Lower lobe of right lung (tissue), 2 donors: ENCODE results near the gene CRISP1. TPM values are rescaled to one million over a fixed set of nuclear protein-coding genes. Genes with fewer than 3 reads are reported as not detected.

Source experiments
- ATAC-seq, 2 donors: fragments of 200-7000 bp; cut with Tn5 transposase; one replicate each; pipeline ENCODE4 v1.9.1; 2020 to 2022; ENCODE audit warnings: mild to moderate bottlenecking in 2 of 2, moderate library complexity in 2 of 2
- DNase-seq: peaks from one replicate; pipeline ENCODE4 v3.0.0-alpha.2; 2020
- H3K27ac ChIP-seq: fragments of 200-600 bp; one replicate; pipeline ENCODE4 v1.8.0; 2022
- H3K27me3 ChIP-seq: fragments of 200-600 bp; one replicate; pipeline ENCODE4 v1.8.0; 2022; ENCODE audit warnings: low read depth
- H3K36me3 ChIP-seq: fragments of 200-600 bp; one replicate; pipeline ENCODE4 v1.8.0; 2022; ENCODE audit warnings: mild to moderate bottlenecking
- H3K4me1 ChIP-seq: fragments of 200-600 bp; one replicate; pipeline ENCODE4 v1.8.0; 2022
- H3K4me3 ChIP-seq: fragments of 200-600 bp; one replicate; pipeline ENCODE4 v1.8.0; 2022; ENCODE audit warnings: mild to moderate bottlenecking
- H3K9me3 ChIP-seq: fragments of 200-600 bp; one replicate; pipeline ENCODE4 v1.8.0; 2022
- CTCF ChIP-seq: fragments of 200-600 bp; IDR thresholded peaks from one replicate; pipeline ENCODE4 v1.8.0; 2022; ENCODE audit warnings: antibody characterized with exemption, mild to moderate bottlenecking
- intact Hi-C: fragments of 100-400 bp; cut with DNase I; formaldehyde crosslinking; loops from one replicate; pipeline ENCODE4 v1.11.0; 2022
- long read RNA-seq: library from polyadenylated mRNA; unstranded; transcript quantifications from one replicate; pipeline ENCODE4 v2.0.0, GENCODE V29; 2021
- total RNA-seq: library from RNA; stranded (reverse); fragmentation: NEBNext Ultra II Directional; extraction: Animal tissue kit (Norgen Biotek cat#: 25700); gene quantifications from one replicate; pipeline ENCODE4 v1.2.1, GENCODE V29; 2021
- donor health status: DM: no; HTN: yes; CAD: no; lungs with severe emphysema.

CRISP1 gene
- not detected for total RNA-seq
- long read RNA-seq: 0 reads

GRCh38 chr6:49866485-49866943 is at the start of gene CRISP1:
Gene CRISP1 (minus strand): TSS chr6:49866535. CDS start chr6:49857400, 9,135 bp downstream.
- H3K9me3 ChIP-seq: no peaks in the 10 kb centered on the region
- no peak within 1 kb of the TSS for H3K4me3 ChIP-seq
- no peak for TF ChIP-seq CTCF
- no peaks in the 10 kb centered on the region for H3K27me3 ChIP-seq
- DNase-seq: no peak
- no peak for ATAC-seq
- intact Hi-C loops: no loop called here
- H3K36me3 ChIP-seq: no peaks in the 10 kb centered on the region
- H3K4me1 ChIP-seq: no peaks in the 10 kb centered on the region
- no peak within 1 kb of the TSS for H3K27ac ChIP-seq

GRCh38 chr6:49915035-49915434 is 48.7 kb upstream of the CRISP1 start:
- no peak for TF ChIP-seq CTCF
- intact Hi-C loops: no loop called here

GRCh38 chr6:49913636-49914375 is 47.5 kb upstream of the CRISP1 start:
- TF ChIP-seq CTCF: no peak
- H3K4me3 ChIP-seq: no peak overlapping the region
- no peak for DNase-seq
- no peaks in the 10 kb centered on the region for H3K36me3 ChIP-seq
- no peaks in the 10 kb centered on the region for H3K9me3 ChIP-seq
- no peaks in the 10 kb centered on the region for H3K4me1 ChIP-seq
- intact Hi-C loops: no loop called here
- H3K27ac ChIP-seq: no peak overlapping the region
- H3K27me3 ChIP-seq: no peaks in the 10 kb centered on the region
- ATAC-seq: no peak

More at GRCh38 chr6:49915035-49915434, 48.7 kb upstream of the CRISP1 start:
- Histone ChIP-seq H3K9me3 (no peaks in the 10 kb centered on the region), H3K27ac (no peak overlapping the region), H3K36me3 (no peaks in the 10 kb centered on the region), H3K4me3 (no peak overlapping the region), H3K4me1 (no peaks in the 10 kb centered on the region), H3K27me3 (no peaks in the 10 kb centered on the region)
- ATAC-seq: no peak
- DNase-seq: no peak

- ATAC-seq: no peak
- Histone ChIP-seq H3K27ac (no peak overlapping the region), H3K36me3 (no peaks in the 10 kb centered on the region), H3K27me3 (no peaks in the 10 kb centered on the region), H3K4me3 (no peak overlapping the region), H3K4me1 (no peaks in the 10 kb centered on the region), H3K9me3 (no peaks in the 10 kb centered on the region)
- TF ChIP-seq CTCF: no peak
- DNase-seq: no peak
- intact Hi-C loops: no loop called here
Measured at GRCh38 chr6:49912196-49912595, 45.9 kb upstream of the CRISP1 start.

- TF ChIP-seq CTCF: no peak
Measured at GRCh38 chr6:49911252-49911651, 44.9 kb upstream of the CRISP1 start.

More at GRCh38 chr6:49911252-49911651, 44.9 kb upstream of the CRISP1 start:
- Histone ChIP-seq H3K27me3 (no peaks in the 10 kb centered on the region), H3K4me1 (no peaks in the 10 kb centered on the region), H3K36me3 (no peaks in the 10 kb centered on the region), H3K9me3 (no peaks in the 10 kb centered on the region), H3K27ac (no peak overlapping the region), H3K4me3 (no peak overlapping the region)
- intact Hi-C loops: no loop called here
- no peak for DNase-seq
- ATAC-seq: no peak
